WTC11 (cell line): ENCODE results near the gene SSRP1.

Experiments
- FOXK1 ChIP-seq: sonication (generic); formaldehyde crosslinking; IDR thresholded peaks from 2 replicates; pipeline ENCODE4 v1.8.0; 2022; ENCODE audit warnings: mild to moderate bottlenecking, moderate library complexity, missing genetic modification reagents
- IRF1 ChIP-seq: sonication (generic); formaldehyde crosslinking; IDR thresholded peaks from 2 replicates; pipeline ENCODE4 v1.8.0; 2023; ENCODE audit warnings: missing genetic modification reagents
- NR1H2 ChIP-seq: sonication (generic); formaldehyde crosslinking; IDR thresholded peaks from 2 replicates; pipeline ENCODE4 v1.9.0; 2021; ENCODE audit warnings: mild to moderate bottlenecking, moderate library complexity, missing genetic modification reagents
- SMAD4 ChIP-seq: sonication (generic); formaldehyde crosslinking; IDR thresholded peaks from 2 replicates; pipeline ENCODE4 v1.8.0; 2022; ENCODE audit warnings: mild to moderate bottlenecking, missing genetic modification reagents
- SOX15 ChIP-seq: fragments of 250-450 bp; sonication (Bioruptor Pico); IDR thresholded peaks from 2 replicates; pipeline ENCODE4 v1.9.0; 2021; ENCODE audit warnings: mild to moderate bottlenecking
- SP1 ChIP-seq: sonication (generic); formaldehyde crosslinking; conservative IDR thresholded peaks from 2 replicates; pipeline ENCODE4 v1.8.1; 2022; ENCODE audit warnings: missing genetic modification reagents
- ZBTB21 ChIP-seq: sonication (generic); formaldehyde crosslinking; IDR thresholded peaks from 2 replicates; pipeline ENCODE4 v1.8.1; 2023; ENCODE audit warnings: mild to moderate bottlenecking, missing genetic modification reagents, borderline replicate concordance
- TF ChIP-seq, protein P1 (sequence below): fragments of 200-600 bp; IDR thresholded peaks from 2 replicates; pipeline ENCODE4 v1.8.0; 2022; ENCODE audit warnings: antibody characterized with exemption
- TF ChIP-seq, protein P2 (sequence below): sonication (generic); formaldehyde crosslinking; IDR thresholded peaks from 2 replicates; pipeline ENCODE4 v1.8.1; 2022; ENCODE audit warnings: missing genetic modification reagents, borderline replicate concordance
- TF ChIP-seq, protein P3 (sequence below): sonication (generic); formaldehyde crosslinking; IDR thresholded peaks from 2 replicates; pipeline ENCODE4 v1.8.0; 2022; ENCODE audit warnings: mild to moderate bottlenecking, missing genetic modification reagents

DNA sequence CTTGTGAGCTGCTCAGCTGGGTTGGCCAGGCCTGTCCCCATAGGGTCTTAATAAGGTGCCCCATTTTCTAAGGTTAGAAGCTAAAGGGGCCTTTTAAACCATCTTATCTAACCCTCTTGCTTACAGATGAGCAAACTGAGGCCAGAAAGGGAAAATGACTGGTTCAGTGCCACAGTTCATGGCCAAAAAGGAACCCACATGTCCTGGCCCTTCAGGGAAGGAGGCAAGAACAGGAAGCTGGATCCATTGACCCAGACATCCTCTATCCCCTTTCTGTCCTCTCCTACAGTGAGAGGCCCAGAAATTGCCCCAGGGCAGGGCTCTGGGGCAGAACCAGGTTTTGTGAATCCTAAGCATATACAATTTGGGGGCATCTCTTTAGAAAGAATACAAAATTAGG, 35.2 kb upstream of the SSRP1 start:
- no peak for TF ChIP-seq SP1 (CRISPR knock-in tag)
- TF ChIP-seq, protein P1, sequence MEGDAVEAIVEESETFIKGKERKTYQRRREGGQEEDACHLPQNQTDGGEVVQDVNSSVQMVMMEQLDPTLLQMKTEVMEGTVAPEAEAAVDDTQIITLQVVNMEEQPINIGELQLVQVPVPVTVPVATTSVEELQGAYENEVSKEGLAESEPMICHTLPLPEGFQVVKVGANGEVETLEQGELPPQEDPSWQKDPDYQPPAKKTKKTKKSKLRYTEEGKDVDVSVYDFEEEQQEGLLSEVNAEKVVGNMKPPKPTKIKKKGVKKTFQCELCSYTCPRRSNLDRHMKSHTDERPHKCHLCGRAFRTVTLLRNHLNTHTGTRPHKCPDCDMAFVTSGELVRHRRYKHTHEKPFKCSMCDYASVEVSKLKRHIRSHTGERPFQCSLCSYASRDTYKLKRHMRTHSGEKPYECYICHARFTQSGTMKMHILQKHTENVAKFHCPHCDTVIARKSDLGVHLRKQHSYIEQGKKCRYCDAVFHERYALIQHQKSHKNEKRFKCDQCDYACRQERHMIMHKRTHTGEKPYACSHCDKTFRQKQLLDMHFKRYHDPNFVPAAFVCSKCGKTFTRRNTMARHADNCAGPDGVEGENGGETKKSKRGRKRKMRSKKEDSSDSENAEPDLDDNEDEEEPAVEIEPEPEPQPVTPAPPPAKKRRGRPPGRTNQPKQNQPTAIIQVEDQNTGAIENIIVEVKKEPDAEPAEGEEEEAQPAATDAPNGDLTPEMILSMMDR, result no peak
- TF ChIP-seq SMAD4 (CRISPR knock-in tag), result no peak
- TF ChIP-seq SOX15 (CRISPR knock-in tag), result no peak
- TF ChIP-seq NR1H2 (CRISPR knock-in tag), result no peak
- TF ChIP-seq, protein P2, sequence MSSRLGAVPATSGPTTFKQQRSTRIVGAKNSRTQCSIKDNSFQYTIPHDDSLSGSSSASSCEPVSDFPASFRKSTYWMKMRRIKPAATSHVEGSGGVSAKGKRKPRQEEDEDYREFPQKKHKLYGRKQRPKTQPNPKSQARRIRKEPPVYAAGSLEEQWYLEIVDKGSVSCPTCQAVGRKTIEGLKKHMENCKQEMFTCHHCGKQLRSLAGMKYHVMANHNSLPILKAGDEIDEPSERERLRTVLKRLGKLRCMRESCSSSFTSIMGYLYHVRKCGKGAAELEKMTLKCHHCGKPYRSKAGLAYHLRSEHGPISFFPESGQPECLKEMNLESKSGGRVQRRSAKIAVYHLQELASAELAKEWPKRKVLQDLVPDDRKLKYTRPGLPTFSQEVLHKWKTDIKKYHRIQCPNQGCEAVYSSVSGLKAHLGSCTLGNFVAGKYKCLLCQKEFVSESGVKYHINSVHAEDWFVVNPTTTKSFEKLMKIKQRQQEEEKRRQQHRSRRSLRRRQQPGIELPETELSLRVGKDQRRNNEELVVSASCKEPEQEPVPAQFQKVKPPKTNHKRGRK (CRISPR knock-in tag), result no peak
- TF ChIP-seq IRF1, result no peak
- TF ChIP-seq FOXK1 (CRISPR knock-in tag), result no peak
- TF ChIP-seq ZBTB21 (CRISPR knock-in tag), result no peak
- TF ChIP-seq, protein P3, sequence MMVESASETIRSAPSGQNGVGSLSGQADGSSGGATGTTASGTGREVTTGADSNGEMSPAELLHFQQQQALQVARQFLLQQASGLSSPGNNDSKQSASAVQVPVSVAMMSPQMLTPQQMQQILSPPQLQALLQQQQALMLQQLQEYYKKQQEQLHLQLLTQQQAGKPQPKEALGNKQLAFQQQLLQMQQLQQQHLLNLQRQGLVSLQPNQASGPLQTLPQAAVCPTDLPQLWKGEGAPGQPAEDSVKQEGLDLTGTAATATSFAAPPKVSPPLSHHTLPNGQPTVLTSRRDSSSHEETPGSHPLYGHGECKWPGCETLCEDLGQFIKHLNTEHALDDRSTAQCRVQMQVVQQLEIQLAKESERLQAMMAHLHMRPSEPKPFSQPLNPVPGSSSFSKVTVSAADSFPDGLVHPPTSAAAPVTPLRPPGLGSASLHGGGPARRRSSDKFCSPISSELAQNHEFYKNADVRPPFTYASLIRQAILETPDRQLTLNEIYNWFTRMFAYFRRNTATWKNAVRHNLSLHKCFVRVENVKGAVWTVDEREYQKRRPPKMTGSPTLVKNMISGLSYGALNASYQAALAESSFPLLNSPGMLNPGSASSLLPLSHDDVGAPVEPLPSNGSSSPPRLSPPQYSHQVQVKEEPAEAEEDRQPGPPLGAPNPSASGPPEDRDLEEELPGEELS (CRISPR knock-in tag), result no peak
